Putamen (tissue), 1 donor: ENCODE data around the gene CDHR5.

Source experiments
- DNase-seq: peaks from one replicate; pipeline ENCODE4 v3.0.0-alpha.2; 2016; ENCODE audit warnings: low spot score

Gene CDHR5

GRCh38 chr11:621838-622237, 2.9 kb downstream of the CDHR5 start:
- DNase-seq = no peak

GRCh38 chr11:620935-621814, 3.6 kb downstream of the CDHR5 start:
- no peak for DNase-seq

GRCh38 chr11:620201-620600, 4.6 kb downstream of the CDHR5 start:
- DNase-seq = no peak

GRCh38 chr11:619628-620050, 5.1 kb downstream of the CDHR5 start:
- no peak for DNase-seq

- DNase-seq = no peak
Measured at GRCh38 chr11:618856-619627, 5.7 kb downstream of the CDHR5 start.

- no peak for DNase-seq
Measured at GRCh38 chr11:617912-618682, 6.7 kb downstream of the CDHR5 start.

- no peak for DNase-seq
Measured at GRCh38 chr11:617199-617911, 7.4 kb downstream of the CDHR5 start.

GRCh38 chr11:616320-617198, 8.2 kb downstream of the CDHR5 start:
- DNase-seq = no peak

GRCh38 chr11:615504-616319, 9.0 kb downstream of the CDHR5 start, which contains the start of gene IRF7:
Gene IRF7 (minus strand): TSS chr11:615950. CDS start chr11:615364, 586 bp downstream.
- peak; percentile 84 for DNase-seq

GRCh38 chr11:614623-615503, 9.9 kb downstream of the CDHR5 start:
- no peak for DNase-seq

- DNase-seq = no peak
Measured at GRCh38 chr11:614021-614622, 10.6 kb downstream of the CDHR5 start.

GRCh38 chr11:613369-613968, 11.3 kb downstream of the CDHR5 start:
- DNase-seq = no peak

GRCh38 chr11:612961-613300, 11.8 kb downstream of the CDHR5 start:
- no peak for DNase-seq

- DNase-seq = no peak
Measured at GRCh38 chr11:612201-612960, 12.4 kb downstream of the CDHR5 start.

GRCh38 chr11:611001-611996, 13.5 kb downstream of the CDHR5 start:
- no peak for DNase-seq
